ENCODE data around the gene PCNX2.

PCNX2 gene

GRCh38 chr1:233299450-233299849 lies 3.9 kb upstream of the PCNX2 start:
- TF ChIP-seq CTCF (IDR thresholded peaks at IDR 0.05; ENCODE audit: poor library complexity, severe bottlenecking), result no peak
- peaks cover 1% of the 10 kb centered on the region; the same call in 1 of the 2 replicates for H3K36me3 ChIP-seq (ENCODE audit: low read depth)
- H3K27ac ChIP-seq (ENCODE audit: poor library complexity, severe bottlenecking), result no peak overlapping the region
- no peaks in the 10 kb centered on the region for H3K9me3 ChIP-seq (ENCODE audit: severe bottlenecking)
- ATAC-seq (ENCODE audit: low read depth) (no peak), DNase-seq (ENCODE audit: low spot score) (no peak)
- H3K27me3 ChIP-seq (ENCODE audit: insufficient read depth, poor library complexity, severe bottlenecking), result no peaks in the 10 kb centered on the region
- no peak overlapping the region for H3K4me3 ChIP-seq (ENCODE audit: severe bottlenecking)
- peaks cover 4% of the 10 kb centered on the region for H3K4me1 ChIP-seq (ENCODE audit: insufficient read depth, poor library complexity, severe bottlenecking)

- DNase-seq (ENCODE audit: low spot score), result no peak
These were observed 424 bp upstream of the PCNX2 start for GRCh38 chr1:233295975-233296322.

GRCh38 chr1:233294913-233295236 lies 650 bp downstream of the PCNX2 start:
- Histone ChIP-seq H3K4me1 (ENCODE audit: insufficient read depth, poor library complexity, severe bottlenecking) (peaks cover 19% of the 10 kb centered on the region), H3K27ac (ENCODE audit: poor library complexity, severe bottlenecking) (peak overlapping the region; percentile 75), H3K27me3 (ENCODE audit: insufficient read depth, poor library complexity, severe bottlenecking) (no peaks in the 10 kb centered on the region), H3K36me3 (ENCODE audit: low read depth) (peaks cover 11% of the 10 kb centered on the region; the same call in 1 of the 2 replicates), H3K9me3 (ENCODE audit: severe bottlenecking) (no peaks in the 10 kb centered on the region), H3K4me3 (ENCODE audit: severe bottlenecking) (peak overlapping the region; percentile 89)
- ATAC-seq (ENCODE audit: low read depth) (peak; percentile 75), DNase-seq (ENCODE audit: low spot score) (no peak)
- TF ChIP-seq CTCF (IDR thresholded peaks at IDR 0.05; ENCODE audit: poor library complexity, severe bottlenecking), result no peak

More at GRCh38 chr1:233295975-233296322, 424 bp upstream of the PCNX2 start:
- H3K9me3 ChIP-seq (ENCODE audit: severe bottlenecking), result no peaks in the 10 kb centered on the region
- H3K27ac ChIP-seq (ENCODE audit: poor library complexity, severe bottlenecking), result peak overlapping the region; percentile 75
- no peak for TF ChIP-seq CTCF (IDR thresholded peaks at IDR 0.05; ENCODE audit: poor library complexity, severe bottlenecking)
- H3K4me1 ChIP-seq (ENCODE audit: insufficient read depth, poor library complexity, severe bottlenecking), result peaks cover 19% of the 10 kb centered on the region
- ATAC-seq (ENCODE audit: low read depth), result no peak
- H3K27me3 ChIP-seq (ENCODE audit: insufficient read depth, poor library complexity, severe bottlenecking), result no peaks in the 10 kb centered on the region
- H3K36me3 ChIP-seq (ENCODE audit: low read depth), result peaks cover 11% of the 10 kb centered on the region; the same call in 1 of the 2 replicates
- peak overlapping the region; percentile 89 for H3K4me3 ChIP-seq (ENCODE audit: severe bottlenecking)

GRCh38 chr1:233293556-233294446 lies 1.7 kb downstream of the PCNX2 start:
- H3K9me3 ChIP-seq (ENCODE audit: severe bottlenecking), result no peaks in the 10 kb centered on the region
- H3K4me3 ChIP-seq (ENCODE audit: severe bottlenecking), result peak overlapping the region; percentile 89
- no peaks in the 10 kb centered on the region for H3K27me3 ChIP-seq (ENCODE audit: insufficient read depth, poor library complexity, severe bottlenecking)
- H3K36me3 ChIP-seq (ENCODE audit: low read depth), result peaks cover 21% of the 10 kb centered on the region
- ATAC-seq (ENCODE audit: low read depth), result no peak
- no peak for TF ChIP-seq CTCF (IDR thresholded peaks at IDR 0.05; ENCODE audit: poor library complexity, severe bottlenecking)
- DNase-seq (ENCODE audit: low spot score), result no peak
- H3K27ac ChIP-seq (ENCODE audit: poor library complexity, severe bottlenecking), result peak overlapping the region; percentile 75
- H3K4me1 ChIP-seq (ENCODE audit: insufficient read depth, poor library complexity, severe bottlenecking), result peaks cover 19% of the 10 kb centered on the region

Data from RWPE2 (cell line).